Kidney glomerular epithelial cell (primary cell): ENCODE results near the gene HACD2.
A peak's percentile ranks its signal among the peaks of the same experiment; 100 is the strongest.
"Not testable (repeated sequence)": the region's sequence is repeated elsewhere in the genome, so short reads cannot be mapped to it uniquely, and the experiment has no call there.

Experiments
- DNase-seq: peaks from one replicate; lab custom pipeline; 2025; lab: John Stamatoyannopoulos, UW

The HACD2 gene

GRCh38 chr3:123611082-123611481, 26.2 kb upstream of the HACD2 start:
- no peak for DNase-seq

GRCh38 chr3:123610331-123610730, 25.5 kb upstream of the HACD2 start:
- DNase-seq = no peak

GRCh38 chr3:123609063-123609462, 24.2 kb upstream of the HACD2 start:
- no peak for DNase-seq

GRCh38 chr3:123608263-123608937, 23.5 kb upstream of the HACD2 start:
- DNase-seq = no peak

GRCh38 chr3:123606527-123606926, 21.7 kb upstream of the HACD2 start:
- DNase-seq = no peak

- DNase-seq = peak; percentile 38
Measured at GRCh38 chr3:123605789-123606234, 21.0 kb upstream of the HACD2 start.

GRCh38 chr3:123603153-123603552, 18.3 kb upstream of the HACD2 start:
- DNase-seq = not testable (repeated sequence)

GRCh38 chr3:123602325-123602724, 17.5 kb upstream of the HACD2 start:
- no peak for DNase-seq

GRCh38 chr3:123600863-123601262, 16.0 kb upstream of the HACD2 start:
- not testable (repeated sequence) for DNase-seq

GRCh38 chr3:123597561-123597960, 12.7 kb upstream of the HACD2 start:
- no peak for DNase-seq

- no peak for DNase-seq
Measured at GRCh38 chr3:123595396-123596180, 10.7 kb upstream of the HACD2 start.

- DNase-seq = no peak
Measured at GRCh38 chr3:123593381-123593780, 8.5 kb upstream of the HACD2 start.

GRCh38 chr3:123590685-123591450, 6.0 kb upstream of the HACD2 start:
- no peak for DNase-seq

- DNase-seq = no peak
Measured at GRCh38 chr3:123587401-123587800, 2.5 kb upstream of the HACD2 start.

- no peak for DNase-seq
Measured at GRCh38 chr3:123586968-123587367, 2.1 kb upstream of the HACD2 start.

GRCh38 chr3:123586131-123586530, 1.3 kb upstream of the HACD2 start:
- peak; percentile 46 for DNase-seq

GRCh38 chr3:123584284-123584987, 417 bp downstream of the HACD2 start:
- DNase-seq = no peak

GRCh38 chr3:123583561-123583960, 1.3 kb downstream of the HACD2 start:
- no peak for DNase-seq

GRCh38 chr3:123582315-123582714, 2.5 kb downstream of the HACD2 start:
- DNase-seq = no peak

- DNase-seq = no peak
Measured at GRCh38 chr3:123576122-123576521, 8.7 kb downstream of the HACD2 start.

GRCh38 chr3:123571973-123572365, 12.9 kb downstream of the HACD2 start:
- DNase-seq = no peak
